IPS-NIHi7 (cell line): ENCODE results near the gene SFT2D3.

Experiments
- DNase-seq: peaks from one replicate; pipeline ENCODE4 v3.0.0; 2012; ENCODE audit warnings: mixed read lengths; ENCODE audit errors: extremely low spot score

The SFT2D3 gene

DNA sequence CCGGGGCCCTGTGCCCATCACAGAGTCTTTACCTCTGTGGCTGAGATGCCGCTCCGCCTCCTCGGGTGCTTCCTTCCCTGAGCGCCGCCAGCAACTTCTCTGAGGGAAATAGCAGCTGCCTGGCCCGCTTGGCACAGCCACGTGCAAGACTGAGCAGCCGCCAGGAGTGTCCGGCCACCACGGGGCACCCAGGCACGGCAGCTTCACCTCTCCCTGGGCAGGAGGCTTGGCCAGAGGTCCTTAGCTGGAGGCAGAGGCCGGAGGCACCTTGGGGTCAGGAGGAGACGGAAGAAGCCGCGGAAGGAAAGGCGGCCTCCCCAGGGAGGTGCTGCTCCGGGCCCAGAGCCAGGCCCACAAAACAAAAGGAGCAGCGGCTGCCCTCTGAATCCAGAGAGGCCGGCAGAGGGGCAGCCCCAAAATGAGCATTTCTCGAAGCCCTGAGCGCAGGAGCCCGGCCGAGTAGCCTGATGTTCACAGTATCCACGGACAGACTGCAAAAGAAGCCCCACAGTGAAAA lies 20.0 kb upstream of the SFT2D3 start:
- peak; percentile 10 for DNase-seq

DNA sequence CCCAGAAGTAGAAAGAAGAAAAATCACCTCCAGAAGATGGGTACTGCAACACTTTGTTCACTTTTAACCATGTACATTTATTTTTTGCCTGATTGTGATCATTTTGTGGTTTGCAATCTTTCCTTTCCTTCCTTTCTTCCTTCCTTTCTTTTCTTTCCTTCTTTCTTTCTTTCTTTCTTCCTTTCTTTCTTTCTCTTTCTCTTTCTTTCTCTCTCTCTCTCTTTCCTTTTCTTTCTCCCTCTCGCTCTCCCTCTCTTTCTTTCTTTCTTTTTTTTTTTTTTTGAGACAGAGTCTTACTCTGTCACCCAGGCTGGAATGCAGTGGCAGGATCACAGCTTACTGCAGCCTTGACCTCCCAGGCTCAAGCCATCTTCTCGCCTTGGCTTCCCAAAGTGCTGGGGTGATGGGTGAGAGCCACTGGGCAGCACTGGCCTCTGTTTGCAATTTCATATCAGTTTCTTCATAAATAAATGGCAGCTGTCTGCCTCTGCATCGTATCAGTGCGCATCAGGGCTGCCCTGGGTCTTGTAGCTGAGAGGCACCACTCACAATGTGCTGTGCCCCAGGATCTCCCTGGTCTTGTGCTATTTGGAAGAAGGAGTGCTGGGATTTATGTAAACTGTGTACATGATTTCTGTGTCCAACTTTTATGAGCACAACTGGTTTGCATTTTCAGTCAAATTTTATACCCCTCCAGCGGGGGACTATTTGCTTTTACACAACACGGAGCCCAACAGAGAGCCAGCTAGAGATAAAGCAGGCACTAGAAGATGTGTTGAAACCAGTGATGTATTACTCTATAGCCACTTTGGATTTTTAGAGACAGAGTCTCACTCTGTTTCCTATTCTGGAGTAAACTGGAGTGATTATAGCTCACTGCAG lies 19.1 kb upstream of the SFT2D3 start:
- DNase-seq: peak; percentile 6

DNA sequence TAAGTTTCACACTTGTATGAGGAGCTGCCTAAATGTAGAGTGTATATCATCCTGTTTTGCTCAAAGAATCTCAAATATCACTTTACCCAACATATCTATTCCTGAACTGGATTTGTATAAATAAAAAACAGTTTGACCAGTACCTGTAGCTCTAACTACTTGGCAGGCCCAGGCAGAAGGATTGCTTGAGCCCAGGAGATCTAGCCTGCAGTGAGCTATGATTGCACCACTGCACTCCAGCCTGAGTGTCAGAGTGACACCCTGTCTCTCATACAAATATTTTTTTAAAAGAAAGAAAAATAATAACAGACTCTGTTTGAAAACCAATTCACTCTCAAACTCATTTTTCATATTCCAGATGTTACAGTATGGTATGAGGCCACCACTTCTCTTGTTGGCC lies 18.2 kb upstream of the SFT2D3 start:
- DNase-seq: no peak

DNA sequence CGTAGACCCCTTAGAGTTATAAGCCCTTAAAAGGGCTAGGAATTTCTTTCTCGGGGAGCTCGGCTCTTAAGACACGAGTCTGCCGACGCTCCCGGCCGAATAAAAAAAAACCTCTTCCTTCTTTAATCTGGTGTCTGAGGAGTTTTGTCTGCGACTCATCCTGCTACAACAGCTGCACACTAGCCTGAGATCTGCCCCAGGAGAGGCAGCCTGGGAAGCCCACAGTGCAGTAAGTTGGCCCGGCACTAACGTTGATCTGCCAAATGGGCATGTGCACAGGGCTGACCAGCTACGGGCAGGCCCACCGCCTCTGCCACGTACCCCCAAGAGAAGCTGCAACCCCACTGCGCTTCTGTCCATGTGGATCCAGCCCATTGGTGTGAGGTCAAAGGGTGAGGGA lies 17.5 kb upstream of the SFT2D3 start:
- DNase-seq: peak; percentile 6

DNA sequence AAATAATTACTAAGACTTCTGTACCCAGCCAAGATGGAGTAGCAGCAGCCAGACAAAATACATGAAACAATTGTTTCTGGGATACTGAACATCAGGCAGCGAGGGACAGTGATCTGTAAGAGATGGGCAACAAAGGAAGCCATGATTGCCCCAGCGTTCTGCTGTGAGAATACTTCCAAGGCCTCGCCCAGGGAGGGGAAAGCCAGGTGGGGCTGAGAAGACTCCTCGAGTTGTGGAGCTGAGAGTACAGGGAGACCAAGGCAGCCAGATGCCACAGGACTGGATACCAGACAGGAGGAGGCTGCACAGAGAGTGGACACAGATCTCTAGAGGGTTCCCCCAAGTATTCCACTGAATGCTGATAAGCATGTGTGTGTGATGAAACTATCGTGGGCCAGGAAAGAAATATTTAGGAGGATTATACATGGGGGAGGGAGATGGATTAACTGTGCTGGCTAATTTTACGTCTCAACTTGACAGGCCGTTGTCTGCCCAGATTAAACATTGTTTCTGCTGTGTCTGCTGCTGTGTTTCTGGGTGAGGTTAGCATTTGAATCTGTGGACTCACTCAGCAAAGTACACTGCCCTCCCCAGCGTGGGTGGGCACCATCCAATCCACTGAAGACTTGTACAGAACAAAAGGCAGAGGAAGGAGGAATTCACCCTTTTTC lies 15.8 kb upstream of the SFT2D3 start:
- DNase-seq: peak; percentile 5

DNA sequence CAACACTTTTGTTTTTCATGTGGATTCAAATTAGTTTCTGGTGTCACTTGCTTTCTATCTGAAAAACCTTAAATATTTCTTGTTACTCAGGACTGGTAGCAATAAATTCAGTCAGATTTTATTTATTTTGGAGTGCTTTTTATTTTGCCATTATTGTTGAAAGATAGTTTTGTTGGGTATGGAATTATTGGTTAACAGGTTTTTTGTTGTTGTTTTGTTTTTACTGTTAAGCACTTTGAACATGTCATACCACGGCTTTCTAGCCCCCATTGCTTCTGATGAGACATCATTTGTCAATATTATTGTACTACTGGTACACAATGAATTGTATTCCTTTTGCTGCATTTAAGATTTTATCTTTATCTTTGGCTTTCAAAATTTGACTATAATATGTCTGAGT lies 12.9 kb upstream of the SFT2D3 start:
- no peak for DNase-seq

DNA sequence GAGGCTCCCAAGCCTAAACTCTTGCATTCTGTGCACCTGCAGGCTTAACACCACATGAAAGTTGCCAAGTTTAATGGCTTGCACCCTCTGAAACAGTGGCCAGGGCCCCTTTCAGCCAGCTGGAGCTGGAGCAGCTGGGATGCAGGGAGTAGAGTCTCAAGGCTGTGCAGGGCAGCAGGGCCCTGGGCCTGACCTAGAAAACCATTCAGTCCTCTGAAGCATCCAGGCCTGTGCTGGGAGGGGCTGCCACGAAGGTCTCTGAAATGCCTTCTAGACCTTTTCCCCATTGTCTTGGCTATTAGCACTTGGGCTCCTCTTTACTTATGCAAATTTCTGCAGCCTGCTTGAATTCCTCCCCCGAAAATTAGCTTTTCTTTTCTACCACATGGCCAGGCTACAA lies 10.6 kb upstream of the SFT2D3 start:
- no peak for DNase-seq

DNA sequence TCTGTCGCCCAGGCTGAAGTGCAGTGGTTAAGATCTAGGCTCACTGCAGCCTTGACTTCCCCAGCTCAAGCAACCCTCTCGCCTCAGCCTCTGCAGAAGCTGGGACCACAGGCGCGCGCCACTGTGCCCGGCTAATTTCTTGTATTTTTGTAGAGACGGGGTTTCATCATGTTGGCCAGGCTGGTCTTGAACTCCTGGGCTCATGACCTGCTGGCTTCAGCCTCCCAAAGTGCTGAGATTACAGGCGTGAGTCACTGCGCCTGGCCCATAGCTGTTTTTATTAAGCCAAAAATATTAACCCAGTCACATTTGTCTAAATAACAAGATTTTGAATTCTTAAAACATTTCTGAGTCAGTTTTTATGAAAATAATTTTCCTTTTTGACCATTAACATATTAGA lies 6.3 kb upstream of the SFT2D3 start:
- DNase-seq: no peak

DNA sequence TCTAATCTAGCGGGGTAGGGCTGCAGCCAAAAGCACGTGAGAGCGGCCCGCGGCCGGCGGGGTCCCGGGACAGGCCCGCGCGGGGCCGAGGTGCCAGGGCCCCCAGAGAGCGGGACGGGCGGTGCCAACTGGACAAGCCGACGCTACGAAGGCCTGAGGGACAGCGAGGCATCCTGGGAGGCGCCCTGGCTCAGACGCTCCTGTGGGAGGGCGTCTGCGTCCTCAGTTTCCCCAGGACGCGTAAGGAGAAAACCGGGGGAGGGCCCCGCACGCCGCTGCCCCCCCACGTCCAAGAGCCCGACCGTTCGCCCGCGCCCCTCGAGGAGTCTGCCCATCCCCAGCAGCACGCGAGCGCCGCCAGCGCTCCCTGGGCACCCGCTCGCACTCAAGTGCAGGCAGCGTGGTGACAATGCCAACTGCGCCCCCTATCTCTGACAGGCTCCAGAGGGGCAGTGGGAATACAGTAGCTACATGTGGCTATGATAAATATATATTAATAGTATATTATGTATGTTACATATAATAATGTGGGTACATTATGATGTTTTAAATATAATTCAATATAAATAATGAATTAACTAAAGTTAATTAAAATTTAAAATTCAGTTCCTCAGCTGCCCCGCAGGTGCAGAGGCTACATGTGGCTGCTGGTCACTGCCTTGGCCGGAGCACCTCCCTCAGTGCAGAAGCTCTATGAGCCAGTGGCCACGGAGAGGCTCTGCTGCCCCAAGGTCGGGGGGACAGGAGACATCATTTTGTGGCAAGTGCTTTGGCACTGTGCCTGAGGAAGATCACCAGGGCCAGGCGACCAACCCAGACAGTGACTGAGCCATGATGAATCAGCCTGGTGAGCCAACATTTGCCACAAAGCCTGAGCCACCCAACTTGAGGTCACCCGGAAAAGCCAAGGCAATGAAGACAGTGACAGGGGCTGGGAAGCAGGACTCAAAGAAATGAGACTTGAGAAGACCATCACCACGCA lies 5.5 kb upstream of the SFT2D3 start:
- peak; percentile 82 for DNase-seq

DNA sequence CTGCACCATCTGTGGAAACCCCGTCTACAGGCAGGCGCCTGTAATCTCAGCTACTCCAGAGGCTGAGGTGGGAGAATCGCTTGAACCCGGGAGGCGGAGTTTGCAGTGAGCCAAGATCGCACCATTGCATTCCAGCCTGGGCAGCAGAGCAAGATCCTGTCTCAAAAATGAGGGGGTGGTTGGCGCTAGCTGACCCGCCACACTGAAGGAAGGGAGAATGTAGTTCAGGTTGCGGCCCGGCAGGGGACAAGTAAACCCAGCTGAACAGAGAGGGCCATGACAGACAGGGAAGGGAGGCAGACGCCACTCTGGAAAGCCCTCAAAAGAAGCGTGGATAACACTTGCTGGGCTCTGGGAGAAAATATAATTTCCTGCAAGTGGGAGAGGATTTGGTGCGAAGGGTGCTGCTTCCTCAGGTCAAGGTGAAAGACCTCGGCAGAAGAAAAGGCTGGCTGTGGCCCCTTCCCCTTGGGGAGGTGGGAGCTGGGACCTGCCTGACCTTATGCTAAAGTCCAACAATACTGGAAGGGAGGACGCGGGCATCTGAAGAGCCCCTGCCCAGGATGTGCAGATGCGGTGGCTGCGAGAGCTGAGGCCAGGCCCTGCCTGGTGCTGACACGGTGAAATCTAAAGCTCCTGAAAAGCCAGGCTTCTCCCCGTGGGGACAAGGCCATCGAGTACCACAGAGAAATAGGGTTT lies 3.7 kb upstream of the SFT2D3 start:
- DNase-seq: peak; percentile 5

DNA sequence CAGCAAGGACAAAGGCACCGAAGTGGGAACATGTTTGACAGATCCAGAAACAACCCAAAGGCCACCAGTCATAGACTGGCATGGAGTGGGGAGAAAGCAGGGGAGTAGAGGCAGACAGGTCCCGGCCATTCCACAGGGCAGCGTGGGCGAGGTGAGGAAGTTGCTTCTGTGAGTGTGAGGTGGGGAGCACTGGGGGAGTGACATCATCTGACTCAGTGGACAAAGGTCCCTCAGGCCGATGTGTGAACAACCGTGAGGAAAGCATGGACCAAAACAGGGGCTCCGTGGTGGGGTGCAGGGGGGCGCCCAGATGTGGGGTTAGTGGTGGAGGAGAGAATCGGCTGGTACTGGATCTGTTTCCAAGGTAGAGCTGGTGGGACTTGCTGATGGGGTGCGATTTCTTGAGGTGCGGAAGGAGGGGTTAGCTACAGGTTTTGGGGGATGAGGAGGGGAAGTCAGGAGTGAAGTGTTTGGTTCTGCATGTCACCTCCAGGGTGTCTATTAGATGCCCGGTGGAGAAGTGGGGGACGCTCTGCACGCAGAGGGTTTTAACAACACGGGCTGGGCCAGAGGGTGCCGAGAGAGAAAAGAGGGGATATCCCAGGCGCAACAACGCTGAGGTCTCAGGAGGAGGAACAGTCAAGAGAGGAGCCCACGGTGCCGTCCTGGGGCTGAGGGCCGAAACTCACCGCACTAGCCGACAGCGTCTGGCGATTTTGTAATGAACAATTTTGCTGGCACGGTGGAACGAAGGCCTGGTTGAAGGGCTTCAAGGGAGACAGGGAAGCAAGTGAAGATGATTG lies 2.5 kb upstream of the SFT2D3 start:
- peak; percentile 3 for DNase-seq

DNA sequence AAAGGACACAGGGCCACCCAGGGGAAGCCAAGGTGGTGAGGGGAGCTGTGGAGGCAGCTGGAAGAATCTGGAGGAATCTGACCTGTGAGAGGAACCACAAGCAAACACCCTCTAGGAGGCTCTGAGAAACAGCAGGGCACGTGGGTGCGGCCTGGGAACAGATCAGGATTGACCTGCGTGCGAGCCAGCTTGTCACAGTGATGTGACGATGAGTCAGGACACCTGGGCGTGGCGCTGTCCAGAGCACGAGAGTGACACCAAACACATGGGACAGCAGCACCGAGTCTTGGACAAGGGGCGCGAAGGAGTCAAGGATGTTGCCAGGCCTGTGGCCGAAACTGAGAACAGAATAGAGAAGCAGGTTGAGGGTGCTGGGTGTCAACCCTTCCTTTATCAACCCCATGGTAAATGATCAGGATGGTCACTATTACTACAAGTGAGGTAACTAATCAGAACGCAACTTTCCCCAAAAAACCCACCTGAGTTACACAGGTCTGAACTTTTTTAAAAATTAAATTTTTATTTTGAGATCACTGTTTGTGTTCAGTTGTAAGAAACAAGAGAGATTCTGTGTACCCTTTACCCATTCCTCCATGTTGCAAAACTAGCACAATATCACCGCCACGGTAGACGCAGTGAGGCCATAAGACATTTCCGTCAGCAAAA lies 637 bp upstream of the SFT2D3 start:
- peak; percentile 60 for DNase-seq

DNA sequence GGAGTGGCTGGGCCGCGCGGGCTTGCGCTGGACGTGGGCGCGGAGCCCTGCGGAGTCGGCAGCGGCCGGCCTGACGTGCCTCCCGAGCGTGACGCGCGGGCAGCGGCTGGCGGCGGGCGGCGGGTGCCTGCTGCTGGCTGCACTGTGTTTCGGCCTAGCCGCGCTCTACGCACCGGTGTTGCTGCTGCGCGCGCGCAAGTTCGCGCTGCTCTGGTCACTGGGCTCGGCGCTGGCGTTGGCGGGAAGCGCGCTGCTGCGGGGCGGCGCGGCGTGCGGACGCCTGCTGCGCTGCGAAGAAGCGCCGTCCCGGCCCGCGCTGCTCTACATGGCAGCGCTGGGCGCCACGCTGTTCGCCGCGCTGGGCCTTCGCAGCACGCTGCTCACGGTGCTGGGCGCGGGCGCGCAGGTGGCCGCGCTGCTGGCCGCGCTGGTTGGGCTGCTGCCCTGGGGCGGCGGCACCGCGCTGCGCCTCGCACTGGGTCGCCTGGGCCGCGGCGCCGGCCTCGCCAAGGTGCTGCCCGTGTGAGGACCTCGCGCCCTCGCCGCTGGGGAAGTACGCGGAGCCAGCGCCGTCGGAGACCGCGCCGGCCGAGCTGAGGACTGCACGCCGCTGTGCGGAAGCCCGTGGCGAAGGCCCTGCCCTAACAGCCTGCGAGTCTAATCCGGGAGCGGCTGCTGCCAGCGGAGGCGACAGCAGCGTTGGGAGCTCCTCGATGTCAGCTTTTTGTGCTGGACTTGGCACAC lies 526 bp downstream of the SFT2D3 start:
- DNase-seq: peak; percentile 84

DNA sequence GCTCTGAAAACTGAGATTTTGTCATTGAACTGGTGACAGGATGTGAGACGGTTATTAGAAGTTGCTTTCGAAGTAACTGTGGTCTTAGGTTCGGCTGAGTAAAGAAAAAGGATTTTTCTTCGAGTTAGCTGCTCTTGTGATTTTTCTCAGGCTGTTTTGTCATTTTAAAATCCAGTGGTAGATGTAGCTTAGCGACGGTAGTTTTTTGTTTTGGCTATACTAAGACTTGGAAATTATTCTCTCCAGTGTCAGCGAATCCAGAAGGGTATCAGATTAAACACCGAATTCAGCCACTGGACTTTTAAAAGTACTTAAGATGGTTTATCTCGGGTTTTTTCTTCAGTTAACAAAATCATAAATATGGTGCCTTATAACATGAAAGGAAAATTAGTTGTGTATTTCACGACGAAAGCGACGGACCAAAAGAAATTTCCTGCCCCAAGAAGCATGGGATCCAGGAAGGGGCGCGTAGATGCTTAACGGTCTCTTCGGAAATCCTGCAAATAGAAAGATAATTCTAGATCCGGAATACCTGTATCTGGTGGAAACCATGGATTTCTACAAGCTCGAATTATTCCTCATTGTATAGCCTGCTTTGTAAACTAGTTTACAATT lies 1.2 kb downstream of the SFT2D3 start:
- peak; percentile 7 for DNase-seq

DNA sequence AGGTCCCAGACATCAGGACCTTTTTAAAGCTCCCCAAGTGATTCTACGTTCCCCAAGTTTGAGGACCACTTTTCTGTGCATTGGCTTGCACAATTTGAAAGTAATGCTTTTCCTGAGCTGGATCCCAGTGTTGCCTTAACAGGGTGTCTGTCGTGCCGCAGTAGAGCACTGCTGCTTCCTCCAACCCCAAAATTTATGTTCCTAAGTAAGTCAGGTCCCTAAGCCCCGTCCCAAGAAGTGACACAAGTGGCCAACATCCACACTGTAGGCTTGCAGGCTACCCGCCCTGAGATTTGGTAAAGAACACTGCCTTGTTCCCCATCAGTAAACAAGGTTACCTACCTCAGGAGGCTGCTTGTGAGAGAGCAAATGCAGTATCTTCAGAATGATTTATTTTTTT lies 2.0 kb downstream of the SFT2D3 start:
- peak; percentile 8 for DNase-seq

DNA sequence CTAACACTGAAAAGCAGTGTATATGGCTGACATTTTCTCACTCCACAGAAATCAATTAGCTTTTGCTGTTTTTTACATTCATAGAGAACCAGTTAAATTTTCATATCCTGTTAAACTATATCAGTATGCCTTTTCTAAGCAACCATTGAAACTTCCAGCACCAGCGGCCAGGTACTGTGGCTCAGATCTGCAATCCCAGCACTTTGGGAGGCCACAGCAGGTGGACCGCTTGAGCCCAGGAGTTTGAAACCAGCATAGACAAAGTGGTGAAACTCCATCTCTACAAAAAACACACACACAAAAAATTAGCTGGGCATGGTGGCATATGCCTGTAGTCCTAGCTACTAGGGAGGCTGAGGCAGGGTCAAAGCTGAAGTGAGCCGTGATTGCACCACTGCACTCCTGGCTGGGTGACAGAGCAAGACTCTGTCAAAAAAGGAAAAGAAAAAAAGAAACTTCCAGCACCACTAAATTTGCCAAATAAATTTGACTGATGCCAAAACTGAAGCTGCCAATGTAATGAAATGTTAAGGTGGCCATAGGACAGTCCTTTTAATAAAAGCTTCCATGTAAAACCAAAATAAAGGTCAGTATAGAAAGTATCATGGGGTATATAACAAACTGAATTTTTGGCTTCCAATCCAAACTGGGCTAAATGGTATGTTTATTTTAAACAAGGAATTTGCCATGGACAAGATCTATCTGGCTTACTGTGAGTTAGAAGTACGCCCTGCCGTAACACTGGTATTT lies 3.5 kb downstream of the SFT2D3 start:
- no peak for DNase-seq

DNA sequence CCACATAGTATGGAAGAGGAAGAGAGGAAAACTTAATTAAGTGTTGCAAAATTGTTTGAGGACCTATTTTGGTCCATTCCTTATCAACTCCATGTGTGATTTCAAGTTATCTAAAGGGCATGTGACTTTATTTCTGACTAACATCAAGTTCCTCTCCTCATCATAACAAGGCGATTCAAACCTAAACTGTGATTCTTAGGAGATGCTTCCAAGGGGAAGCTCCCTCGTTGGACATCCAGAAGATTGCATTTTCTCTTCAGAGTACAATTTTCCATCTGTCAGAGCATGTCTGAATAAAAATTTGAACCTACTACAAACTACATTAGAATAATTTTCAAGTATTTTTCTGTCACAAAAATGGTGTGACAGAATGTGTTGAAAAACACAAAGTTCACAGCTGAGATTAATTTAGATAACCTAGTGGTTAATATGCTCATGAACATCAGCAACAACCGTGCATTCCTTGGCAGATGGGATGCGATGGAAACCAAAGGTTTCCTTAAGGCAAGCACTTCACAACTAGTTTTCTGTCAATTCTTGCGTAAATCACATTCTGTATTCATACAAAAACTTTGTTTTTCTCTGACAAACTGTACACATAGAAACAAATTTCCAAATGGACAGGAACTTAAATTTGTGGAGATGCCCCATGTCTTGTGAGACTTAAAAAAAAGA lies 4.2 kb downstream of the SFT2D3 start:
- no peak for DNase-seq
